Sigmoid colon (tissue), 7 donors: ENCODE measurements around the gene RIMBP2. TPM values are rescaled to one million over a fixed set of nuclear protein-coding genes. Genes with fewer than 3 reads are reported as not detected.

Experiments used
- DNase-seq: peaks from one replicate; pipeline ENCODE4 v3.0.0-alpha.2; 2019
- H3K27ac ChIP-seq, 4 donors: fragments of 200-600 bp; sonication (generic); one replicate each; pipeline ENCODE4 v1.5.1; 2016 to 2019; ENCODE audit warnings: mild to moderate bottlenecking in 1 of 4
- H3K27me3 ChIP-seq, 3 donors: fragments of 200-600 bp; sonication (generic); one replicate each; pipeline ENCODE4 v1.5.1; 2019; ENCODE audit warnings: mild to moderate bottlenecking in 1 of 3
- H3K36me3 ChIP-seq, 4 donors: fragments of 200-600 bp; sonication (generic); one replicate each; pipeline ENCODE4 v1.5.1; 2016 to 2019
- H3K4me1 ChIP-seq, 4 donors: fragments of 200-600 bp; sonication (generic); one replicate each; pipeline ENCODE4 v1.5.1; 2017 to 2019
- H3K4me3 ChIP-seq, 4 donors: fragments of 200-600 bp; sonication (generic); one replicate each; pipeline ENCODE4 v1.5.1; 2017 to 2019; ENCODE audit warnings: mild to moderate bottlenecking in 2 of 4, moderate library complexity in 1 of 4
- H3K9me3 ChIP-seq, 4 donors: fragments of 200-600 bp in 3 of 4; sonication (generic) in 3 of 4; one replicate each; pipeline versions ENCODE4 v1.5.1 to v1.6.1; 2013 to 2019
- EP300 ChIP-seq, 4 donors: sonication (generic); formaldehyde crosslinking; IDR thresholded peaks; one replicate each; pipeline ENCODE4 v1.6.1; 2017; ENCODE audit warnings: antibody characterized with exemption in 4 of 4
- POLR2A ChIP-seq, 2 donors: fragments of 450-650 bp; IDR thresholded peaks; one replicate each; pipeline ENCODE4 v1.6.1; 2016; ENCODE audit warnings: antibody characterized with exemption in 2 of 2, mild to moderate bottlenecking in 2 of 2, moderate library complexity in 2 of 2
- POLR2AphosphoS5 ChIP-seq, 4 donors: sonication (generic); formaldehyde crosslinking; IDR thresholded peaks; one replicate each; pipeline ENCODE4 v1.6.1; 2017; ENCODE audit warnings: antibody characterized with exemption in 4 of 4
- WGBS, 2 donors: extraction: QIAGEN DNeasy Blood & Tissue Kit; methylation state at CpG; one replicate each; pipeline ENCODE4 v1.1.7; 2013; 5-methylcytosine and 5-hydroxymethylcytosine counted together
- intact Hi-C: fragments of 100-400 bp; cut with DNase I; formaldehyde crosslinking; loops from one replicate; pipeline ENCODE4 v1.15.1; 2023
- polyA plus RNA-seq, 3 donors: library from polyadenylated mRNA; stranded (reverse); fragments of 200-250 nt; gene quantifications; one replicate each; pipeline ENCODE4 v1.2.3, GENCODE V29; 2013
- total RNA-seq, 4 donors: library from RNA; depleted of rRNA; stranded (reverse); fragments of >200 nt; gene quantifications; one replicate each; pipeline ENCODE4 v1.1.0, GENCODE V29; 2016
- TF ChIP-seq, protein P1 (sequence below), 4 experiments: fragments of 450-650 bp in 3 of 4; fragments of 200-600 bp in 1 of 4; IDR thresholded peaks; one replicate each; pipeline ENCODE4 v1.5.1; 2016 to 2019; ENCODE audit warnings: antibody characterized with exemption in 4 of 4, mild to moderate bottlenecking in 3 of 4, moderate library complexity in 2 of 4
- donor health status: healthy with polysubstance abuse.
- donor health status: Bipolar disorder and iron deficiency.
- donor health status: healthy.

RIMBP2 gene
- total and polyA plus RNA-seq, 7 donors: under 0.01 to 5.5 (median 1.4) TPM

DNA sequence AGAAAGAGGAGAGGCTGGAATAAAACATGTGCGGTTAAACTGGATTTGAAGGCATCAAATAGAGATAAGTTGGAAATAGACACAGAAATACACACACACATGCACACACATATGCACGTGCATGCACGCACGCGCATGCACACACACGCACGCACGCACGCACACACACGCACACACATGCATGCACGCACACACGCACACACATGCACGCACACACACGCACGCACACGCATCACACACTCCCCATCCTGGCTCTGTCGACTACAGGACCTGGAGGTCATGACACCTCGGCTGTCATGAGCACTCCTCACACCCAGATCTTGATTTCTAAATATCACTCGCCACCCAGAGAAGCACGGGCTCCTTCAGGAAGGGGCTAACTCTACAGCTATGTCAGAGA lies 51.8 kb downstream of the RIMBP2 start:
- H3K4me1 ChIP-seq: no peaks in the 10 kb centered on the region
- intact Hi-C loops: no loop called here
- no peak for DNase-seq
- peaks cover 0 to 5% (median 0%) of the 10 kb centered on the region in 4 donors for H3K9me3 ChIP-seq
- no peak for TF ChIP-seq POLR2AphosphoS5 (IDR thresholded peaks at IDR 0.05)
- TF ChIP-seq, protein P1, sequence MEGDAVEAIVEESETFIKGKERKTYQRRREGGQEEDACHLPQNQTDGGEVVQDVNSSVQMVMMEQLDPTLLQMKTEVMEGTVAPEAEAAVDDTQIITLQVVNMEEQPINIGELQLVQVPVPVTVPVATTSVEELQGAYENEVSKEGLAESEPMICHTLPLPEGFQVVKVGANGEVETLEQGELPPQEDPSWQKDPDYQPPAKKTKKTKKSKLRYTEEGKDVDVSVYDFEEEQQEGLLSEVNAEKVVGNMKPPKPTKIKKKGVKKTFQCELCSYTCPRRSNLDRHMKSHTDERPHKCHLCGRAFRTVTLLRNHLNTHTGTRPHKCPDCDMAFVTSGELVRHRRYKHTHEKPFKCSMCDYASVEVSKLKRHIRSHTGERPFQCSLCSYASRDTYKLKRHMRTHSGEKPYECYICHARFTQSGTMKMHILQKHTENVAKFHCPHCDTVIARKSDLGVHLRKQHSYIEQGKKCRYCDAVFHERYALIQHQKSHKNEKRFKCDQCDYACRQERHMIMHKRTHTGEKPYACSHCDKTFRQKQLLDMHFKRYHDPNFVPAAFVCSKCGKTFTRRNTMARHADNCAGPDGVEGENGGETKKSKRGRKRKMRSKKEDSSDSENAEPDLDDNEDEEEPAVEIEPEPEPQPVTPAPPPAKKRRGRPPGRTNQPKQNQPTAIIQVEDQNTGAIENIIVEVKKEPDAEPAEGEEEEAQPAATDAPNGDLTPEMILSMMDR (IDR thresholded peaks at IDR 0.05): no peak
- TF ChIP-seq EP300 (IDR thresholded peaks at IDR 0.05): no peak
- TF ChIP-seq POLR2A (IDR thresholded peaks at IDR 0.05): no peak
- H3K27me3 ChIP-seq: no peaks in the 10 kb centered on the region
- H3K27ac ChIP-seq: no peak overlapping the region
- no peak overlapping the region for H3K4me3 ChIP-seq
- WGBS, 2 donors: 89 to 96% methylated on average over 20 of the region's 20 CpGs
- H3K36me3 ChIP-seq: no peaks in the 10 kb centered on the region

DNA sequence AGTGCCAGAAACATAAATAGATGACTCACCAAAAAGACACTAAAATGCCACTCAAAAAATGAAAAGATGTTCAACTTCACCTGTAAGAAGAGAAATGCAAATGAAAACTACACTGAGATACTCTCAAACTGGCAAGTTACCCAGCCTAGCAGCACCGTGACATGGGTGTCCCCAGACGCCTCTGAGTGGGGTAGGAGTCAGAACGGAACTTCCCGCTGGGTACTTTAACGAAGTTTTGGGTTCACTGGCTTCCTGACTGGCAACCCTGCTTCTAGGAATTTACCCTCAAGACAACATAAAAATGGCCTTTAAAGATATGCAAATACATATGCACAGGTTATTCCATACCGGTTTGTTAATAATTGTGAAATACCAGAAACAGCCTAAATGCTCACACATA lies 52.6 kb downstream of the RIMBP2 start:
- H3K27me3 ChIP-seq: peaks cover 0 to 2% (median 0%) of the 10 kb centered on the region in 3 donors
- H3K27ac ChIP-seq: no peak overlapping the region
- intact Hi-C loops: no loop called here
- TF ChIP-seq EP300 (IDR thresholded peaks at IDR 0.05) (no peak), POLR2A (IDR thresholded peaks at IDR 0.05) (no peak), POLR2AphosphoS5 (IDR thresholded peaks at IDR 0.05) (no peak)
- TF ChIP-seq, protein P1 (IDR thresholded peaks at IDR 0.05): no peak
- DNase-seq: no peak
- 64 to 86% methylated on average over 6 of the region's 6 CpGs for WGBS, 2 donors
- no peak overlapping the region for H3K4me3 ChIP-seq
- H3K9me3 ChIP-seq: peaks cover 0 to 5% (median 0%) of the 10 kb centered on the region in 4 donors
- H3K36me3 ChIP-seq: no peaks in the 10 kb centered on the region
- no peaks in the 10 kb centered on the region for H3K4me1 ChIP-seq

DNA sequence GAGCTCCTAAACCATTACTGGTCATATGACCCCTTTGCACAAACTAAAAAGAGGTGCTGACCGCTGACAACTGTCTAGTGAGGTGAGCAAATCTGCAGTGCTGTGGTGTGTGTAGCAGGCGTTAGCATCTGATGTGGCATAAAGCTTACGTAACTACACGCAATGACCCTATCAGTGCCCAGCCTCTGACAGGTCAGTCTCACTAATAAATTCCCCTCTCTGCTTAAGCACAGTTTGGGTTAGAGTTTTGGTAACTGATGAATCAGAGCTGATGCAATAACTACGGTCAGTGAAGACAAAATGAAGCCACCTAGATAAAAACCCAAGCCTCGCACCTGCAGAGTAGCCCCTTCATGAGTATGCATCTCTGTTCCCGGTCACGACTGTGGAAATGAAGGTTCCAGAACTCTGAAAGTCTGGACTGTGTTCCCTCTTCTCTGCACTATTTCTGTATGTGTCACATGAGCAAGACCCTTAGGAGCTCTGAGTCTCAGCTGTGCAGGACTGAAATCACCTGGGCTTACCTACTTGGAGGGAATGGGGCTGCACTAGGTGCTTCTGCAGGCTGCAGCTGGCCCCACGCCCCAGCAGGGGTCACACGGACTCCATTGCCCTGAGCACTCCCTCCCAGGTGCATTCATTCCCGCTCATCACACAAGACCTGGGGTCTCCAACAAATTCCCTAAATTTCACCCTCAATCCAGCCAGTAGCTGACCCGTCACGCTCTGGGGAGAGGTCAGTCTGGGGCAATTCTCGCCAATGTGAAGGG lies 54.4 kb downstream of the RIMBP2 start:
- Histone ChIP-seq H3K27ac (no peak overlapping the region), H3K4me3 (no peak overlapping the region), H3K9me3 (no peaks in the 10 kb centered on the region), H3K36me3 (no peaks in the 10 kb centered on the region), H3K27me3 (peaks cover 0 to 4% (median 0%) of the 10 kb centered on the region in 3 donors), H3K4me1 (no peaks in the 10 kb centered on the region)
- WGBS, 2 donors: 87 to 92% methylated on average over 14 of the region's 14 CpGs
- intact Hi-C loops: no loop called here
- DNase-seq: no peak
- TF ChIP-seq EP300 (IDR thresholded peaks at IDR 0.05) (no peak), POLR2AphosphoS5 (IDR thresholded peaks at IDR 0.05) (no peak)
- TF ChIP-seq, protein P1 (IDR thresholded peaks at IDR 0.05): no peak

DNA sequence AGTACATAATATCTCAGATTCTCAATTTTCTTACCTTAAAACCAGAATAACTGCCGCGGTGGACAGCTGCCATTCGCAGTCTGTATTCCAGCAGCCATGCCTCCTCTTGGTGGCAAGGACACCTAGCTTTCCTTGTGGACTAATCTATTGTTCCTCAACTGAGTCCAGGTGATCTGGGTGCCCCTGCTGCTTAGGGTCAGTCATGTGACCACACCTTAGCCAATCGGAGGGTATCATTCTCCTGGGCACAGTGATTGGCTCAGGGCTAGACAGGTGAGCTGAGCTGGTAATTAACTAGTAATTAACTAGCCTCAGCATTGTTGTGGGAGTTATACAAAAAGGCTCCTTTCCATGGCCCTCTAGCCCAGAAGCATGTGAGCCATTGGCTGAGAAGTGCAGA lies 55.0 kb downstream of the RIMBP2 start:
- intact Hi-C loops: no loop called here
- no peak for DNase-seq

More for the DNA sequence above, 55.0 kb downstream of the RIMBP2 start:
- TF ChIP-seq POLR2AphosphoS5 (IDR thresholded peaks at IDR 0.05) (no peak), EP300 (IDR thresholded peaks at IDR 0.05) (no peak), POLR2A (IDR thresholded peaks at IDR 0.05) (no peak)
- TF ChIP-seq, protein P1 (IDR thresholded peaks at IDR 0.05): no peak
- Histone ChIP-seq H3K4me1 (no peaks in the 10 kb centered on the region), H3K9me3 (no peaks in the 10 kb centered on the region), H3K27me3 (peaks cover 0 to 4% (median 0%) of the 10 kb centered on the region in 3 donors), H3K27ac (no peak overlapping the region), H3K36me3 (no peaks in the 10 kb centered on the region), H3K4me3 (no peak overlapping the region)
- WGBS, 2 donors: 97 to 98% methylated on average over 4 of the region's 4 CpGs
